Neural cell (in vitro differentiated cells): ENCODE data around the gene COL4A1.

Experiments used
- CTCF ChIP-seq: fragments of 450-650 bp; IDR thresholded peaks from 2 replicates; pipeline ENCODE4 v1.5.1; 2014; ENCODE audit warnings: antibody characterized with exemption, mild to moderate bottlenecking, moderate library complexity; ENCODE audit not compliant: poor library complexity, severe bottlenecking
- EP300 ChIP-seq: fragments of 450-650 bp; conservative IDR thresholded peaks from 2 replicates; pipeline ENCODE4 v1.6.1; 2014; ENCODE audit warnings: antibody characterized with exemption, mild to moderate bottlenecking, moderate library complexity; ENCODE audit not compliant: poor library complexity, severe bottlenecking
- EZH2 ChIP-seq: fragments of 200-600, 300-800 bp; shearing (Covaris generic), sonication (generic); IDR thresholded peaks from 2 replicates; pipeline ENCODE4 v1.6.1; 2014; ENCODE audit warnings: antibody characterized with exemption, low read length, borderline replicate concordance, mild to moderate bottlenecking; ENCODE audit not compliant: insufficient read depth, poor library complexity, severe bottlenecking
- MXI1 ChIP-seq: fragments of 450-650 bp; conservative IDR thresholded peaks from 2 replicates; pipeline ENCODE4 v1.6.1; 2014; ENCODE audit warnings: antibody characterized with exemption, mild to moderate bottlenecking; ENCODE audit not compliant: poor library complexity, severe bottlenecking
- POLR2AphosphoS5 ChIP-seq: IDR thresholded peaks from 2 replicates; pipeline ENCODE4 v1.6.1; 2012
- REST ChIP-seq: IDR thresholded peaks from 2 replicates; pipeline ENCODE4 v1.6.1; 2012; ENCODE audit warnings: borderline replicate concordance
- SMC3 ChIP-seq: fragments of 450-650 bp; conservative IDR thresholded peaks from 2 replicates; pipeline ENCODE4 v1.6.1; 2014; ENCODE audit warnings: antibody characterized with exemption, mild to moderate bottlenecking, moderate library complexity; ENCODE audit not compliant: poor library complexity
- TAF1 ChIP-seq: IDR thresholded peaks from 2 replicates; pipeline ENCODE4 v1.6.1; 2012; ENCODE audit warnings: low read depth

- TF ChIP-seq EZH2: no peak
- no peak for TF ChIP-seq CTCF
- no peak for TF ChIP-seq MXI1
- no peak for TF ChIP-seq EP300
- no peak for TF ChIP-seq SMC3
- TF ChIP-seq POLR2AphosphoS5: no peak
- no peak for TF ChIP-seq TAF1
- no peak for TF ChIP-seq REST
Measured at GRCh38 chr13:110275931-110276552, 30.9 kb downstream of the COL4A1 start.
